D721Med (cell line): ENCODE measurements around the gene CHST13.
A peak's percentile ranks its signal among the peaks of the same experiment; 100 is the strongest.

Experiments used
- DNase-seq: peaks from one replicate; pipeline ENCODE4 v3.0.0; 2011; ENCODE audit warnings: low spot score; ENCODE audit not compliant: insufficient read length
- FAIRE-seq: peaks from 2 replicates; lab custom pipeline; 2011; peaks lifted over from hg19 to GRCh38; lab: Jason Lieb, UNC
- CTCF ChIP-seq: IDR thresholded peaks from 2 replicates; pipeline ENCODE4 v1.5.1; 2012; ENCODE audit warnings: mild to moderate bottlenecking, control low read depth; ENCODE audit not compliant: insufficient read depth; ENCODE audit errors: missing control alignments

Gene CHST13

GRCh38 chr3:126523745-126524428, at the start of gene CHST13:
TSS of gene CHST13 (plus strand) at chr3:126524155. CDS start at chr3:126524333, 178 bp downstream.
- DNase-seq (no peak), FAIRE-seq (no peak)
- TF ChIP-seq CTCF, result no peak

GRCh38 chr3:126474498-126475412, 49.2 kb upstream of the CHST13 start:
- no peak for TF ChIP-seq CTCF
- DNase-seq (no peak), FAIRE-seq (no peak)

GRCh38 chr3:126475413-126476114, 48.4 kb upstream of the CHST13 start, which contains the start of gene ZXDC:
TSS of gene ZXDC (minus strand) at chr3:126475891. CDS start at chr3:126475865, 26 bp downstream.
- DNase-seq (peak; percentile 98), FAIRE-seq (no peak)
- TF ChIP-seq CTCF, result peak; percentile 22

GRCh38 chr3:126476166-126477060, 47.5 kb upstream of the CHST13 start:
- TF ChIP-seq CTCF, result no peak
- DNase-seq, result peak; percentile 78
- FAIRE-seq, result no peak

- TF ChIP-seq CTCF, result no peak
- DNase-seq, result no peak
- no peak for FAIRE-seq
These were observed 46.9 kb upstream of the CHST13 start for GRCh38 chr3:126477061-126477380.

GRCh38 chr3:126478581-126479310, 45.2 kb upstream of the CHST13 start:
- TF ChIP-seq CTCF, result no peak
- FAIRE-seq, result no peak
- no peak for DNase-seq
